GM19463 (cell line): ENCODE measurements around the gene TNRC18.
"Not testable (repeated sequence)": the region's sequence is repeated elsewhere in the genome, so short reads cannot be mapped to it uniquely, and the experiment has no call there.

Source experiments
- ATAC-seq: cut with Tn5 transposase; IDR thresholded peaks from one replicate; pipeline ENCODE4 v1.9.1; 2021; ENCODE audit warnings: mild to moderate bottlenecking, moderate library complexity; ENCODE audit not compliant: unreplicated experiment

The TNRC18 gene

DNA sequence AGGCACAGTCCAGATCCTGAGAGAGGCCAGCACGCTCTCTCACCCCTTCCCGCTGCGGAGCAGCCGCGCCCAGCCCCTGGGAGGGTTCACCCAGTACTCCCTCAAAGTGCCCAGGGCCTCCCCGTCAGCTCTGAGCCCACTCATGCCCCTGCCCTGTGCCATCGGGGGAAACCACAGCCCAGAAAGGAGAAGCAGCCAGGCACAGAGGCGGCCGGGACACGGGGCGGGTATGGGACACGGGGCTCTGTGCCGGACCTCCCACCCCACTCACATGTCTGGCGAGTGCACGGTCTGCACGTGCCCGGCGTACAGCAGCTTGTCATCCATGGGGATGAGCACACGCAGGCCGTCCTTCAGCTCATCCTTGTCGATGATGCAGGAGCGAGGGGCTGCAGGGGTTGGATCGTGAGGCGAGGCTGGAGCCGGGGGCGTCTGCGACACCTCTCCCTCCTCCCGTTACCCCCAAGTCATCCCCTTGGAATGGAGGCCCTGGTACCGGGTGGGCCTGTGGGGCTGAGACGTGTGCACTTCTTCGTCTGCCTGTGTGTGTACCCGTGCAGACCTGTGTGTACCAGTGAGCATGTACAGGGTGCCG is 102.7 kb downstream of the TNRC18 start:
- ATAC-seq: no peak

DNA sequence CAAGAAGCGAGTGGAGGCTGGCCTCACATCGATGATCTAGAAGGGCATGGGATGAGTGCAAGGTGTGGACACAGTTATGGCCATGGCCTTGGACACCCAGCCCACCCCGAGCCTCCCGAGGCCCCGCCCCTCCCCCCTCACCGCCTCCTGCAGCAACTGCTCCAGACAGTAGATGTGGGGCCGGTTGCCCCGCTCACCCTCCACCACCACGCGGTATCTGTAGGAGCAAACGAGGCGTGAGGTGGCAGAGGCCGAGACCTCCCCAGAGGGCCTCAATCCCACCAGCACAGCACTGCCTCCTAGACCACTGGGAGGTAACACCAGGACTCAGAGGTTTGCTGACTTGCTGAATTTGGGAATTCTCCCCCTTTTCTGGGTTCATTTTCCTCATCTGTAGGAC is 103.2 kb downstream of the TNRC18 start:
- ATAC-seq: no peak

DNA sequence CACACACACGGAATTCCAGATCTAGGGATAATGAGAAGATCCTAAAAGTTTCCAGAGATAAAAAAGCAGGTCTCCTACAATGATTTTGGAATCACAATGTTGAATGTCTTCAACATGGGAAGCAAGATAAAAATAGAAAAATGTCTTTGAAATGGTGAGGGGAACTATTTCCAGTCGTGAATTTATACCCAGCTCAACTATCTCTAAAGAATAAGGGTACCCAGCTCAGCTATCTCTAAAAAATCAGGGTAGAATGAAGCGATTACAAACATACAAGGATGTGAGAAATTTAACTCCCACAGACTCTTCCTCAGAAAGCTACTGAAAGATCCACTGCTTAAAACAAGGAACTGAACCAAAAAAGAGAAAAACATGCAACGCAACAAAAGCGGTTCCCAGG is 105.0 kb downstream of the TNRC18 start:
- ATAC-seq: not testable (repeated sequence)

DNA sequence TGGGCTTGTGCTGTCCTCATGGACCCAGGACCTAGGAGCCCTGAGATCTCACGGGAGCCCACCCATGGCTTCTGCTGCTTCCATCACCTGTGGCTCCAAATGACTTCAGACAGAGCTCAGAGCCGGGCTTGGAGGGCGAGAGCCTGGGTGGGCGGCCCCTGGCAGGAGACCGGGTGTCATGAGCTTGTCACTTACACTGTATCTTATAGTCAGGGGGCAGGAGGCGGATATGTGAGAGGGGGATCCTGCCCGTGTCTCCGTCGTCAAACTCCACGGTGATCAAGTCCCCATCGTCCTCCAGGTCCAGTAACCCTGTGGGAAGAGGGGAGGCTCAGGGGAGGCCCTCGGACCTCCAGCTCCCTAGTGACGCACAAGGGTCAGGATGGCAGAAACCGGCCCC is 107.9 kb downstream of the TNRC18 start:
- ATAC-seq: no peak

DNA sequence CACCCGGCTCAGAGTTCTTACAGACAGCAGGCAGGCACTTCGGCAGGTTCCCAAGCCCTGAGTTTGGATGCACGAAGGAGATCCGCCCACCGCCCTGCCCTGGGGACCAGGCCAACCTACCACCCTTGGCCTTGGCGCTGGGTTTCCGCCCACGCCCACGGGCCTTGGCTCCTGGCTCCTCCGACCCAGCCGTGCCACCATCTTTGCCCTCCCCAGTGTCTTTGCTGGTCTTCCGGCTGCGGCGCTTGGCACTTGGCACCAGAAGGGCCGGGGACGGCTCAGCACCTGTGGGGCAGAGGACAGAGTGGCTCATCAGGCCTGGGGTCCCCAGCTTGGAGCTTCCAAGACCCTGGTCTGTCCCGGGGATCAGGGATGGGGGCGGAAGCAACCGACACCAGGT is 108.8 kb downstream of the TNRC18 start:
- ATAC-seq: no peak

- ATAC-seq: not testable (repeated sequence)
These were observed 110.4 kb downstream of the TNRC18 start for GRCh38 chr7:5313076-5313885.

GRCh38 chr7:5312276-5313070 is 111.2 kb downstream of the TNRC18 start:
- not testable (repeated sequence) for ATAC-seq

DNA sequence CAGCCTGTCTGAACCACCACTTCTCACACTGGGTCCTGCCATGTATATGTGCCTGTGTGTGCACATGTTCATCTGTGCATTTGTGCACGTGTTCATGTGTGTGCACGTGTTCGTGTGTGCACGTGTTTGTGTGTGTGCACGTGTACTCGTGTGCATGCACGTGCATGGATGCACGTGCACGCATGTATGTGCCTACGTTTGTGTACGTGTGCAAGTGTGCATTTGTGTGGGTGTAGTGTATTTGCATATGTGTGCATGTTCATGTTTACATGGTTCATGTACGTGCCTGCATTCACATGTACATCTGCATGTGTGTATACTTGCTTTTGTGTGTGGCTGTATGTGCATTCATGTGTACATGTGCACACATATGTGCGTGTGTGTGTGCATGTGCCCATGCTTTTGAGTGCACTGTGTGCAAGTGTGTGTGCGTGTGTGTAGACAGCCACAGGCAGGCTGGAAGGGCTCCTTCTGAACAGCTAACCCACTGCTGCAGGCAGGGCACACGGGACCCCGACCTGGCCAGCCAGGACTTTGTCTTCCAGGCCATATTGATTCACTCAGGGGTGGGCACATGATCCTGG is 112.7 kb downstream of the TNRC18 start:
- no peak for ATAC-seq

GRCh38 chr7:5309146-5309545 is 114.5 kb downstream of the TNRC18 start:
- ATAC-seq: no peak

DNA sequence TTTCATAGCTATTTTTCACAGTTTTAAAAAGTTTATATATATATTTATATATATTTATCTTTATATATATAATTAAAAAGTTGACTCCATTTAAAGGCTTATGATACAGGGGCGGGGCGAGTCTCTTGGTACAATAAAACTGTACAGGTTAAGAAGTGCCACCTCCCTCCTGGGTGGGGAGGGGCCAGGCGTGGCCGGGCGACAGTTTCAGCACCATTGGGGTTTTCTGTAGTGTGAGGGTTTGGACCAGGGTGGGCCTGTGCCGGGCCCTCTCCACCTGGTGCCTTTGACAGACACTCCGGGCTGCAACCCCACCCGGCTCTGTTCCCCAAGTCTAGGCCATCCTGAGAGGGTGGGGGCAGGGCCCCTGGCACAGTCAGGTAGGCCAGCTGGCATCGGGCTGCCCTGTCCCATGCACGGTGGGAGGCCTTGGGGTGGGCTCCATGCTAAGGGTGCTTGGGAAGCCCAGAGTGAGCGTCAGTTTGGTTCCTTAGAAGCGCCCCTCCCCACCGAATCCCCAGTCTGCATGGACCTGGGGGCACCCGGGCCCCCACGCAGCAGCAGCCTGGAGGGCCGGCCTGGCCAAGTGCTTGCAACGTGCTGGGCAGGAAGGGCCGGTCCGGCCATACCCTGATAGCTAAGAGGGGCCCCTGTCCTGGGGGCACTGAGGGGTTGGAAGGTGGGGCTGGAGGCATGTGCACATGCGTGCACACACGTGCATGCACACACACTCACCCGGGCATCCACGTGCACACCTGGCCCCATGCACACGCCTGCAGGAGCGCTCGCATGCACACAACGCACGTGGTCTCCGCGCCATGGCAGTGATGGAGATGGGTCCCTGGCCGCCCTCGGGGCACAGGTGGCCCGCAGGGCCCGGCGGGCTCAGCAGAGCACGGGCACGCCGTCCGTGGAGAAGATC is 116.2 kb downstream of the TNRC18 start:
- ATAC-seq: not testable (repeated sequence)

DNA sequence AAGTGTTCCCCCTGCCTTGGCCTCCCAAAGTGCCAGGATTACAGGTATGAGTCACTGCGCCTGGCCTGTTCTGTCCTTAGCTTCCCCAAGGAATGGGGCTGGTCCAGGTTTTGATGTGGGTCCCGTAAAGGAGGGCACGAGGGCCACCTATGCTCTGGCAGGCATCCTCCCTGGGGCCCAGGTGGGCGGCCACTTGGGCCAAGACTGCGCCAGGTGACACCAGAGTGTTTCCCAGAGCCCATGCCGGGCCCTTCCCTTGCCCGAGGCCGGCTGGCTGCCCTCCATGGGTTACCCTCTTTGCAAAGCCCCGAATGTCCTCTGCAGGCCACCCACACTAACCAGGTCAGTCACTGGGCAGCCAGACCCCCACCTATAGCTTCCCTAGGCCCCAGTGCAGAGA is 118.6 kb downstream of the TNRC18 start:
- ATAC-seq: not testable (repeated sequence)

DNA sequence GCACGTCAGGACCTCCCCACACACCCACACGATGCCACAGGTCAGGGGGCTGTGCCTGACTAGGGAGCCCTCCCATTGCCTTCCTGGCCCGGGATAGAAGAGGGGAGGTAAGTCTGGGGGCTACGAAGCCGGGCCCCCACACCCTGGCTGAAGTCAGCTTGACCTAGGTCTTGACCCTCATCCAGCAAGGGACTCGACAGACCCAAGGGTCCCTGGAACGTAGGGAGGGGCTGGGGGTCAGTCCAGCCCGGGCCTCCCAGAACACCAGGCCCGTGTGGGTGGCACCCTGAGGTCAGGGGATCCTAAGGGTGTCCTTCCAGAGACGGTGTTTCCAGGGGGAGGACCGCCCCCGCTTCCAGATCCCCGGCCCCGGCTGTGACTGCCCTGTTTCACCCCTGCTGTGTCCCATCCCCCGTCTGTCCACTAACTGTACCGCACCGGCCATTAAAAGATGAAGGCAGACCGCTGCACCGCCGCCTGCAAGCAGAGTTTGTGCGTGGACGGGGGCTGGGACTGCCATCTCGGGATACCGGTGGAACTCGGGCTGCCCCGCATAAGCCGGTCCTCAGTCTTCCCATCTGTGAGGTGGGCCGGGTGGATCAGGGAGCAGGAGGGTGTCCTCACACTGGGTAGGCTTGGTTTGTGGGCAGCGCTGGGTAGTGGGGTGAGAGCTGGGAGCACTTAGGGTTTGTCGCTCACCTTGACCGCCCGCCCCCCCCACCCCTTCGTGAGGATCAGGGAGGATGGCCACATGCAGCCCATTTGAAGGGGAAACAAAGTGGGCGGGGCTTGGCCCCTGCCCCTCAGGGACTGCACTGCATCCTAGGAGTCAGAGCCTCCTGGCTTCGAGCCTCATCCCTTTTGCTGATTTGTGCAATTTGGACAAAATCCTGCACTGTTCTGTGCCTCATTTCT is 119.8 kb downstream of the TNRC18 start:
- ATAC-seq: no peak

GRCh38 chr7:5303061-5303460 is 120.6 kb downstream of the TNRC18 start:
- ATAC-seq: no peak

DNA sequence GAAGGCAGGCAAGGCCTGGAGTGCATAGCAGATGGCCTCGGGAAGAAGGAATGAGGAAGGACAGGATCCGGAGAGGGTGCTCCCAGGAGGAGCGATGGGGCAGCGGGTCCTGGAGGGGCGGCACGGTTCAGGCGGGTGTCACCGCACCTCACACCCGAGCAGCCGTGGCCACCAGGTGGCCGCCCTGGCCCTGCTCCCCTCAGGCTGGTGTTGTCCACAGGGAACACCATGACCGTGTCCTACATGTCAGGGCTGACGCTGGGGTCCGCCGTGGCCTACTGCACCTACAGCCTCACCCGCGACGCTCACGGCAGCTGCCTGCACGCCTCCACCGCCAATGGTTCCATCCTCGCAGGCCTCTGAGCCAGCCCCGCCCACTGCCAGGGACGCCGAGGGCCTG is 121.1 kb downstream of the TNRC18 start:
- ATAC-seq: no peak

DNA sequence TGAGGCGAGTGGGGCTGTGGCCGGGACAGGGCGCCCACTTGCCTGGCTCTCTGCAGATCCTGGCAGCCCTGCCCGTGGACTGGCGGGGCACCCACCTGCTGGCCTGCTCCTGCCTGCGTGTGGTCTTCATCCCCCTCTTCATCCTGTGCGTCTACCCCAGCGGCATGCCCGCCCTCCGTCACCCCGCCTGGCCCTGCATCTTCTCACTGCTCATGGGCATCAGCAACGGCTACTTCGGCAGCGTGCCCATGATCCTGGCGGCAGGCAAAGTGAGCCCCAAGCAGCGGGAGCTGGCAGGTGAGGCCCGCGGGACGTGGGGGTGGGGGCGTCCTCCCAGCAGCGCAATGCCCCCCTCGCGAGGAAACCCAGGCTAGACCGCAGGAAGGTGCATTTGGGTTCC is 123.3 kb downstream of the TNRC18 start:
- ATAC-seq: no peak

DNA sequence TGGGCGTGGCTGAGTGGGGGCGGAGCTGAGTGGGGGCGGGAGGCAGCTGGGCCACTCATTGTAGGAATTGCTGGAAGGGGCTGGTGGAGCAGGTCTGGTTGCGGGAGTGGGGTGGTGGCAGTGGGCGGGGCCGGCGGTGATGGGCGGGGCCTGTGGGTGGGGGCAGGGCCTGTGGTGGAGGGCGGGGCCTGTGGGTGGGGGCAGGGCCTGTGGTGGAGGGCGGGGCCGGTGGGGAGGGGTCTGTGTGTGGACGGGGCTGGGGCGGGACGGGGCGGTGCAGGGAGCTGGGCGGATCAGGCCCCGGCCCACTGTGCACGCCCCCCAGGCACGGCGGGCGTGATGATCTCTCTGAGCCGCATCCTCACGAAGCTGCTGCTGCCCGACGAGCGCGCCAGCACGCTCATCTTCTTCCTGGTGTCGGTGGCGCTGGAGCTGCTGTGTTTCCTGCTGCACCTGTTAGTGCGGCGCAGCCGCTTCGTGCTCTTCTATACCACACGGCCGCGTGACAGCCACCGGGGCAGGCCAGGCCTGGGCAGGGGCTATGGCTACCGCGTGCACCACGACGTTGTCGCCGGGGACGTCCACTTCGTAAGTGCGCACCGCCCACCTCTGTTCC is 126.9 kb downstream of the TNRC18 start:
- ATAC-seq: no peak

DNA sequence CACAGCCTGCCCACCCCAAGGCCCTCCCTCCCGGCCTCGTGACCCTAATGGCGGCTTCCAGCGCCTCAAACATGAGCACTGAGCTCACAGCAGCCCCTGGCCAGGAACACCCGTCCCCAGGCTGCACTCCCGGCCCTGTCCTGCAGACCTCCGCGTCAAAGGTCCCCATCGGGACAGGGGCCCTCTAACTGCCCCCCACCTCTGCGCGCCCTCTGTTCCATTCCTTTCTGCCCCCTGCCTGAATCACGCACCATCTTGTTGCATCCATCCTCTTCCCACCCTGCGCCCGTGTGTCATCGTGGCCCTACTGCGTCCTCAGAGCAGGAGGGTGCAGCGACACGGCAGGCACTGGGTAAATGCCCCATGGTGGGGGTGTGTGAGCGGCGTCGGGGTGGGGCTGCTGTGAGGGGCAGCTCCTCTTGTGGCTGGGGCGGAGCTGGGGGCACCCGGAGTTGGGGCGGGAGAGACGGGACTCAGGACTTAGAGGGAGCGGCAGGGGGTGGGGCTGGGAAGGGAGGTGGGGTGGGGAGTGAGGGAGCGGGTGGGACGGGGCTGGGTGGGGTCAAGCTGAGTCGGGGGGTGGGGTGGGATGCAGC is 127.5 kb downstream of the TNRC18 start:
- no peak for ATAC-seq
